K562 (cell line): ENCODE results near the gene DDX41. TPM values are rescaled to one million over a fixed set of nuclear protein-coding genes. Genes with fewer than 3 reads are reported as not detected.

Source experiments
- ATAC-seq: fragments of 200-7000 bp; cut with Tn5 transposase; 3 replicates; pipeline ENCODE4 v1.9.1; 2020; ENCODE audit warnings: moderate library complexity
- BruUV-seq: library from RNA; stranded (reverse); fragments of 400-500 nt; replicated peaks from 2 replicates; lab custom pipeline; 2021; lab: Mats Ljungman, UMichigan
- CTCF ChIA-PET: fragments of 300-600 bp; formaldehyde crosslinking; extraction: SDS; loops from one replicate; lab custom pipeline; 2021; ENCODE audit warnings: low intra/inter-chr PET ratio; lab: Yijun Ruan, JAX
- POLR2A ChIA-PET: fragments of 300-600, 350-650 bp; sonication (Branson Sonifier 250); formaldehyde crosslinking; extraction: SDS; loops from one replicate; lab custom pipeline; 2021; ENCODE audit warnings: antibody characterized with exemption, inconsistent platforms; lab: Yijun Ruan, JAX
- DNase-seq, 4 experiments: peaks; one replicate each; pipeline versions ENCODE4 v3.0.0 to v3.0.0-alpha.2; 2011 to 2018; ENCODE audit warnings: low spot score in 3 of 4, mixed read lengths in 3 of 4; ENCODE audit errors: extremely low read depth in 1 of 4
- FAIRE-seq: peaks from 2 replicates; lab custom pipeline; 2011; peaks lifted over from hg19 to GRCh38; lab: Jason Lieb, UNC
- H2AFZ ChIP-seq: 2 replicates; pipeline ENCODE4 v1.6.0; 2011; ENCODE audit warnings: low read depth, low read length, control low read depth, inconsistent platforms
- H3K27ac ChIP-seq: fragments of 200-600 bp; 3 replicates; pipeline ENCODE4 v1.8.0; 2011; ENCODE audit warnings: low read depth, mild to moderate bottlenecking, control low read depth, inconsistent platforms, low read length, moderate library complexity, mixed read lengths; ENCODE audit errors: extremely low read depth
- H3K27me3 ChIP-seq, 2 experiments: fragments of 300-600 bp in 1 of 2; 2 replicates in 1 of 2; 3 replicates in 1 of 2; pipeline versions ENCODE4 v1.6.0 to v1.8.0; 2011; ENCODE audit warnings: inconsistent platforms in 2 of 2, low read length in 2 of 2, mild to moderate bottlenecking in 1 of 2, mixed read lengths in 1 of 2, moderate library complexity in 1 of 2; ENCODE audit not compliant: control insufficient read depth in 2 of 2, insufficient read depth in 2 of 2
- H3K36me3 ChIP-seq: fragments of 300-600 bp; 3 replicates; pipeline ENCODE4 v1.8.0; 2011; ENCODE audit warnings: mild to moderate bottlenecking, low read length, inconsistent platforms; ENCODE audit not compliant: control insufficient read depth, insufficient read depth
- H3K4me1 ChIP-seq, 2 experiments: fragments of 200-600 bp in 1 of 2; replicated peaks in 1 of 2; 2 replicates in 1 of 2; 3 replicates in 1 of 2; pipeline versions ENCODE4 v1.5.1 to v1.8.0; 2011; ENCODE audit warnings: inconsistent platforms in 2 of 2, low read length in 2 of 2, mild to moderate bottlenecking in 1 of 2, mixed read lengths in 1 of 2, moderate library complexity in 1 of 2; ENCODE audit not compliant: control insufficient read depth in 2 of 2, insufficient read depth in 2 of 2
- H3K4me2 ChIP-seq: 2 replicates; pipeline ENCODE4 v1.6.1; 2011; ENCODE audit warnings: low read length, control low read depth, inconsistent platforms, mixed read lengths; ENCODE audit not compliant: insufficient read depth
- H3K4me3 ChIP-seq: fragments of 200-600 bp; sonication (generic), shearing (Covaris generic); 2 replicates; pipeline ENCODE4 v1.5.1; 2016; ENCODE audit warnings: control low read depth, inconsistent platforms
- H3K79me2 ChIP-seq: fragments of 200-600 bp; 3 replicates; pipeline ENCODE4 v1.8.0; 2011; ENCODE audit warnings: low read length, inconsistent platforms; ENCODE audit not compliant: control insufficient read depth, insufficient read depth
- H3K9ac ChIP-seq, 2 experiments: 2 replicates each; pipeline versions ENCODE4 v1.6.0 to v1.6.1; 2011; ENCODE audit warnings: low read depth in 2 of 2, low read length in 2 of 2, control low read depth in 1 of 2, inconsistent platforms in 1 of 2, mild to moderate bottlenecking in 1 of 2, mixed read lengths in 1 of 2; ENCODE audit not compliant: insufficient read depth in 1 of 2
- H3K9me1 ChIP-seq: one replicate; pipeline ENCODE4 v1.6.0; 2011; ENCODE audit warnings: inconsistent platforms, mild to moderate bottlenecking, low read length, moderate library complexity; ENCODE audit not compliant: control insufficient read depth, insufficient read depth
- H3K9me3 ChIP-seq: replicated peaks from 2 replicates; pipeline ENCODE4 v1.5.1; 2011; ENCODE audit warnings: low read depth, low read length, inconsistent platforms; ENCODE audit not compliant: control insufficient read depth, insufficient read depth
- H4K20me1 ChIP-seq: replicated peaks from 2 replicates; pipeline ENCODE4 v1.6.1; 2011; ENCODE audit warnings: low read length, inconsistent platforms, mixed read lengths; ENCODE audit not compliant: control insufficient read depth, insufficient read depth
- CTBP1 ChIP-seq: fragments of 450-650 bp; IDR thresholded peaks from 2 replicates; pipeline ENCODE4 v1.6.1; 2016; ENCODE audit warnings: borderline replicate concordance
- HDAC6 ChIP-seq: IDR thresholded peaks from 2 replicates; pipeline ENCODE4 v1.6.1; 2012; ENCODE audit warnings: low read depth, mild to moderate bottlenecking, control low read depth, inconsistent platforms, low read length, moderate library complexity
- TEAD1 ChIP-seq, 2 experiments: fragments of 450-650 bp in 1 of 2; sonication (generic) in 1 of 2; formaldehyde crosslinking; IDR thresholded peaks; 2 replicates each; pipeline versions ENCODE4 v1.4.0 to v1.8.0; 2020 to 2022; ENCODE audit warnings: mild to moderate bottlenecking in 2 of 2, missing genetic modification reagents in 1 of 2
- TEAD4 ChIP-seq, 2 experiments: sonication (generic) in 1 of 2; formaldehyde crosslinking in 1 of 2; IDR thresholded peaks; 2 replicates each; pipeline versions ENCODE4 v1.6.1 to v1.8.0; 2012 to 2022; ENCODE audit warnings: borderline replicate concordance in 1 of 2, inconsistent platforms in 1 of 2, low read length in 1 of 2, mild to moderate bottlenecking in 1 of 2, missing genetic modification reagents in 1 of 2
- XRCC5 ChIP-seq: fragments of 200-400 bp; formaldehyde crosslinking; IDR thresholded peaks from 2 replicates; pipeline ENCODE4 v1.6.1; 2017; ENCODE audit warnings: low read depth, mild to moderate bottlenecking, low read length
- ZBED1 ChIP-seq: IDR thresholded peaks from 2 replicates; pipeline ENCODE4 v1.6.1; 2014
- ZNF174 ChIP-seq: fragments of 250-450 bp; sonication (Bioruptor Pico); IDR thresholded peaks from 2 replicates; pipeline ENCODE4 v1.4.0; 2020; ENCODE audit warnings: mild to moderate bottlenecking
- WGBS: fragments of 100-300 bp; shearing (Covaris generic); methylation state at CpG from one replicate; pipeline ENCODE4 v1.1.6; 2016; ENCODE audit warnings: low coverage, mixed read lengths; ENCODE audit not compliant: insufficient coverage; ENCODE audit errors: missing lambda C conversion rate; 5-methylcytosine and 5-hydroxymethylcytosine counted together
- in situ Hi-C: fragments of 300-500 bp; cut with MboI; formaldehyde crosslinking; loops from 4 replicates; pipeline ENCODE4 v1.15.0; 2018; ENCODE audit warnings: inconsistent platforms, mixed read lengths
- intact Hi-C: fragments of 100-400 bp; cut with micrococcal nuclease; formaldehyde crosslinking; loops from 2 replicates; pipeline ENCODE4 v1.14.2; 2022
- polyA plus RNA-seq, 8 experiments: library from polyadenylated mRNA; depleted of rRNA in 4 of 8; stranded (reverse) in 5 of 8; unstranded in 3 of 8; fragments of >200 nt; fragmentation: Nextera tagmentation in 2 of 8; fragmentation: Illumina TruSeq in 1 of 8; extraction: Ambion mirVana in 2 of 8; extraction: Trizol in 1 of 8; gene quantifications; 2 replicates each; pipeline versions ENCODE4 v1.2.1 to v1.2.3, GENCODE V29; 2011 to 2014; ENCODE audit warnings: inconsistent platforms in 1 of 8, missing spikeins in 1 of 8
- total RNA-seq, 7 experiments: library from RNA; depleted of rRNA in 6 of 7; stranded (reverse); fragments of >200 nt in 6 of 7; fragmentation: Illumina TruSeq in 2 of 7; extraction: Trizol in 2 of 7; gene quantifications; 2 replicates each; pipeline versions ENCODE4 v1.2.1 to v1.2.3, GENCODE V29; 2011 to 2021; ENCODE audit warnings: low replicate concordance in 1 of 7
- TF ChIP-seq, protein P1 (sequence below): fragments of 450-650 bp; IDR thresholded peaks from 2 replicates; pipeline ENCODE4 v1.6.1; 2016; ENCODE audit warnings: antibody characterized with exemption
- TF ChIP-seq, protein P2 (sequence below): fragments of 250-450 bp; sonication (Bioruptor Pico); IDR thresholded peaks from 2 replicates; pipeline ENCODE4 v1.5.0; 2020; ENCODE audit warnings: mild to moderate bottlenecking, borderline replicate concordance

Gene DDX41
- total and polyA plus RNA-seq, 9 of the 15 experiments (the other 6 are each of a cell fraction or from before 2014, with no cell fraction given): 38.2 to 284 (median 116) TPM

DNA sequence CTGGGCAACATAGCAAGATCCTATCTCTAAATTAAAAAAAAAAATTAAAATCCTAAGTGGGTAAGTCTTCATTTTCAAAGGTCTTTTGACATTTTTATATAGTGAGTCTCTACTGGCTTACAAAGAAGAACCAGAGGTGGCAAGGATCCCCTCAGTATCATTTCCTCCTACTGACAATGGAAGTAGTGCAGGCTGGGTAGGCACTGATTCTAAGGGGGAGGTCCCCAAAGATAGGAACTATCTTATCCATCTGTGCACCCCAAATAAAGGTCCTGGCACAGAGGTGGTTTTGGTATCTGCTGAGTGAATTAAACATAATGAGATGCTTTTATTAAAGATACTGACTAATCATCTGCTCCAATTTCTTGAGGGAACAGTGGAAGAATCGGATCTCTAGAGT, 33.4 kb upstream of the DDX41 start:
- intact Hi-C loops: no loop called here
- H3K9ac ChIP-seq: no peak overlapping the region
- no peaks in the 10 kb centered on the region for H3K9me3 ChIP-seq
- H3K36me3 ChIP-seq: peaks cover 49% of the 10 kb centered on the region
- WGBS: 91% methylated on average over 1 of the region's 1 CpG
- CTCF ChIA-PET: no interaction called here
- H3K27ac ChIP-seq: no peak overlapping the region
- peaks cover 66% of the 10 kb centered on the region for H3K79me2 ChIP-seq
- no TSS peak for BruUV-seq
- no peak overlapping the region for H3K4me3 ChIP-seq
- no peak for DNase-seq
- H3K9me1 ChIP-seq: no peaks in the 10 kb centered on the region
- H3K4me1 ChIP-seq: peaks cover 14 to 20% of the 10 kb centered on the region in 2 experiments; a peak in 4 of 5 replicates
- TF ChIP-seq TEAD1 (CRISPR knock-in tag; IDR thresholded peaks at IDR 0.05): no peak
- TF ChIP-seq XRCC5: no peak
- TF ChIP-seq ZBED1: no peak
- no peak for TF ChIP-seq CTBP1
- no peak for TF ChIP-seq HDAC6
- no peak for TF ChIP-seq ZNF174 (CRISPR knock-in tag)
- TF ChIP-seq, protein P1, sequence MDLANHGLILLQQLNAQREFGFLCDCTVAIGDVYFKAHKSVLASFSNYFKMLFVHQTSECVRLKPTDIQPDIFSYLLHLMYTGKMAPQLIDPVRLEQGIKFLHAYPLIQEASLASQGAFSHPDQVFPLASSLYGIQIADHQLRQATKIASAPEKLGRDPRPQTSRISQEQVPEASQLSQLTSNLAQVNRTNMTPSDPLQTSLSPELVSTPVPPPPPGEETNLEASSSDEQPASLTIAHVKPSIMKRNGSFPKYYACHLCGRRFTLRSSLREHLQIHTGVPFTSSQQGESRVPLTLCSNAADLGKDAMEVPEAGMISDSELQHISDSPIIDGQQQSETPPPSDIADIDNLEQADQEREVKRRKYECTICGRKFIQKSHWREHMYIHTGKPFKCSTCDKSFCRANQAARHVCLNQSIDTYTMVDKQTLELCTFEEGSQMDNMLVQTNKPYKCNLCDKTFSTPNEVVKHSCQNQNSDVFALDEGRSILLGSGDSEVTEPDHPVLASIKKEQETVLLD: no peak
- TF ChIP-seq, protein P2, sequence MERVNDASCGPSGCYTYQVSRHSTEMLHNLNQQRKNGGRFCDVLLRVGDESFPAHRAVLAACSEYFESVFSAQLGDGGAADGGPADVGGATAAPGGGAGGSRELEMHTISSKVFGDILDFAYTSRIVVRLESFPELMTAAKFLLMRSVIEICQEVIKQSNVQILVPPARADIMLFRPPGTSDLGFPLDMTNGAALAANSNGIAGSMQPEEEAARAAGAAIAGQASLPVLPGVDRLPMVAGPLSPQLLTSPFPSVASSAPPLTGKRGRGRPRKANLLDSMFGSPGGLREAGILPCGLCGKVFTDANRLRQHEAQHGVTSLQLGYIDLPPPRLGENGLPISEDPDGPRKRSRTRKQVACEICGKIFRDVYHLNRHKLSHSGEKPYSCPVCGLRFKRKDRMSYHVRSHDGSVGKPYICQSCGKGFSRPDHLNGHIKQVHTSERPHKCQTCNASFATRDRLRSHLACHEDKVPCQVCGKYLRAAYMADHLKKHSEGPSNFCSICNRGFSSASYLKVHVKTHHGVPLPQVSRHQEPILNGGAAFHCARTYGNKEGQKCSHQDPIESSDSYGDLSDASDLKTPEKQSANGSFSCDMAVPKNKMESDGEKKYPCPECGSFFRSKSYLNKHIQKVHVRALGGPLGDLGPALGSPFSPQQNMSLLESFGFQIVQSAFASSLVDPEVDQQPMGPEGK: no peak
- no peak for TF ChIP-seq TEAD4 (IDR thresholded peaks at IDR 0.05; ENCODE audit: low read length)
- no peak for TF ChIP-seq TEAD4 (CRISPR knock-in tag; IDR thresholded peaks at IDR 0.05; ENCODE audit: borderline replicate concordance)
- TF ChIP-seq, all 486 proteins: peak for 0
- ATAC-seq: no peak
- POLR2A ChIA-PET: no interaction called here
- peaks cover 21% of the 10 kb centered on the region for H4K20me1 ChIP-seq
- H2AFZ ChIP-seq: no peak overlapping the region
- H3K4me2 ChIP-seq: no peak overlapping the region
- H3K27me3 ChIP-seq: no peaks in the 10 kb centered on the region
- in situ Hi-C loops: no loop called here
- no peak for FAIRE-seq
